Measurements from ENCODE around the gene RIMKLB. TPM values are rescaled to one million over a fixed set of nuclear protein-coding genes. Genes with fewer than 3 reads are reported as not detected.

The RIMKLB gene
- polyA plus RNA-seq, 1 of the 3 experiments (the other 2 are of a cell fraction) = 24.5 TPM

- no peak for TF ChIP-seq ELF1 (IDR thresholded peaks at IDR 0.05)
- no peak for TF ChIP-seq IRF3 (IDR thresholded peaks at IDR 0.05; ENCODE audit: low read depth, low read length)
- TF ChIP-seq YY1 (IDR thresholded peaks at IDR 0.05; ENCODE audit: low read depth) = no peak
- TF ChIP-seq ZBTB33 (IDR thresholded peaks at IDR 0.05; ENCODE audit: borderline replicate concordance, low read depth) = no peak
- TF ChIP-seq CHD2 (IDR thresholded peaks at IDR 0.05; ENCODE audit: low read length, partially characterized antibody) = no peak
- no peak for TF ChIP-seq REST (IDR thresholded peaks at IDR 0.05; ENCODE audit: low read depth, low read length)
- no peak for TF ChIP-seq MEF2A (IDR thresholded peaks at IDR 0.05; ENCODE audit: borderline replicate concordance, low read depth)
- no peak for TF ChIP-seq FOXJ3 (CRISPR knock-in tag; IDR thresholded peaks at IDR 0.05)
- TF ChIP-seq TCF12 (IDR thresholded peaks at IDR 0.05) = no peak
- TF ChIP-seq PBX3 (IDR thresholded peaks at IDR 0.05) = no peak
- TF ChIP-seq TEAD4 (IDR thresholded peaks at IDR 0.05; ENCODE audit: borderline replicate concordance, insufficient read depth) = no peak
- TF ChIP-seq CTCF (IDR thresholded peaks at IDR 0.05) = no peak
- TF ChIP-seq JUND (IDR thresholded peaks at IDR 0.05) = no peak
- no peak for TF ChIP-seq EZH2phosphoT487 (IDR thresholded peaks at IDR 0.05; ENCODE audit: borderline replicate concordance, low read depth)
- no peak for TF ChIP-seq USF2 (IDR thresholded peaks at IDR 0.05; ENCODE audit: borderline replicate concordance, low read depth, low read length)
- TF ChIP-seq NRF1 (IDR thresholded peaks at IDR 0.05; ENCODE audit: low read depth, low read length) = no peak
- no peak overlapping the region for H3K27ac ChIP-seq (ENCODE audit: low read depth in 2 of 2, low read length in 1 of 2)
- no peaks in the 10 kb centered on the region for H4K20me1 ChIP-seq (ENCODE audit: insufficient read depth)
- ChIA-PET POLR2A (no interaction called here), CTCF (no interaction called here)
- no peak overlapping the region for H3K4me3 ChIP-seq (ENCODE audit: low read depth in 2 of 2, low read length in 1 of 2)
- H3F3A ChIP-seq (replicated peaks; ENCODE audit: insufficient read depth) = peaks cover 18% of the 10 kb centered on the region
- 88% methylated on average over 4 of the region's 4 CpGs for WGBS (ENCODE audit: low lambda C conversion rate)
- no peak overlapping the region for H3K9ac ChIP-seq
- no peak overlapping the region for H3K4me2 ChIP-seq
- no peaks in the 10 kb centered on the region for H3K9me2 ChIP-seq
- H2AFZ ChIP-seq (ENCODE audit: low read depth) = no peak overlapping the region
- H3K36me3 ChIP-seq (replicated peaks in 1 of 2; ENCODE audit: control insufficient read depth in 1 of 2, insufficient read depth in 2 of 2, low read length in 1 of 2) = no peaks in the 10 kb centered on the region
- H3K4me1 ChIP-seq (ENCODE audit: control insufficient read depth in 1 of 2, insufficient read depth in 2 of 2, low read depth in 1 of 2, low read length in 1 of 2) = peaks cover 6 to 14% of the 10 kb centered on the region in 2 experiments; a peak in 3 of 4 replicates
- no peaks in the 10 kb centered on the region for H3K79me2 ChIP-seq (ENCODE audit: insufficient read depth)
- no peaks in the 10 kb centered on the region for H3K9me3 ChIP-seq
- no peaks in the 10 kb centered on the region for H3K27me3 ChIP-seq (ENCODE audit: insufficient read depth)
- no peak for DNase-seq
These were observed 8.1 kb upstream of the RIMKLB start for GRCh38 chr12:8689681-8690080.
